Adipose tissue (tissue), 3 donors: ENCODE data around the gene MEIS2. TPM values are rescaled to one million over a fixed set of nuclear protein-coding genes. Genes with fewer than 3 reads are reported as not detected.

Experiments
- H3K27ac ChIP-seq: one replicate; pipeline ENCODE4 v1.5.1; 2013; ENCODE audit warnings: low read depth, low read length
- WGBS, 3 donors: extraction: QIAGEN DNeasy Blood & Tissue Kit; methylation state at CpG; one replicate each; pipeline ENCODE4 v1.1.7; 2013; 5-methylcytosine and 5-hydroxymethylcytosine counted together
- polyA plus RNA-seq, 3 donors: library from polyadenylated mRNA; stranded (reverse); fragments of 200-250 nt; gene quantifications; one replicate each; pipeline ENCODE4 v1.2.3, GENCODE V29; 2013
- donor health status: healthy with polysubstance abuse.
- donor health status: Bipolar disorder and iron deficiency.
- donor health status: healthy.

MEIS2 gene
- polyA plus RNA-seq, 3 donors: 6.6 to 16.9 (median 9.0) TPM

GRCh38 chr15:37121492-37121891, 21.1 kb upstream of the MEIS2 start:
- H3K27ac ChIP-seq: no peak overlapping the region
- 94 to 96% (median 94%) methylated on average over 1 of the region's 1 CpG for WGBS, 3 donors

GRCh38 chr15:37117030-37117429, 16.7 kb upstream of the MEIS2 start:
- H3K27ac ChIP-seq: no peak overlapping the region
- WGBS, 3 donors: 83 to 93% (median 86%) methylated on average over 1 of the region's 1 CpG

DNA sequence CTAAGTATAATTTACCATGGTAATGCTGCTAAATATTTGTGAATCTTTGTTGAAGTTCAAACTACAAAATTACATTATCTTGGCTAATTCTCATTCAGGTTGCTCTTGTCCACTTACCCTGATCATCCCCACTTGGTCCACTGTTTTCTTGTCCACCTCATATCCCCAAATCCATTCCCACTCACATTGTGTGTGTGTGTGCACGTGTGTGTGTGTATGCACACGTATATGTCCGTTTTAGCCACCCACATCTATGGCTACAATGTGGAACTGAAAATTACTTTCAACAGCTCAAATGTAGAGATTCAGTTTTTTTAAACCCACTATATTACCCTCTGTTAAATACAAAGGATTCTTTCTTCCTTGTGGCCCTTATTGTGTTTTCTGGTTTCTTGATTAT, 15.2 kb upstream of the MEIS2 start:
- no peak overlapping the region for H3K27ac ChIP-seq
- WGBS, 3 donors: 92 to 96% (median 94%) methylated on average over 3 of the region's 3 CpGs

- no peak overlapping the region for H3K27ac ChIP-seq
Observed at GRCh38 chr15:37112971-37113670, 12.8 kb upstream of the MEIS2 start.

GRCh38 chr15:37112171-37112570, 11.8 kb upstream of the MEIS2 start:
- no peak overlapping the region for H3K27ac ChIP-seq
- 40 to 54% (median 43%) methylated on average over 4 of the region's 4 CpGs for WGBS, 3 donors

More at GRCh38 chr15:37112971-37113670, 12.8 kb upstream of the MEIS2 start:
- WGBS, 3 donors: 86 to 93% (median 87%) methylated on average over 5 of the region's 5 CpGs

DNA sequence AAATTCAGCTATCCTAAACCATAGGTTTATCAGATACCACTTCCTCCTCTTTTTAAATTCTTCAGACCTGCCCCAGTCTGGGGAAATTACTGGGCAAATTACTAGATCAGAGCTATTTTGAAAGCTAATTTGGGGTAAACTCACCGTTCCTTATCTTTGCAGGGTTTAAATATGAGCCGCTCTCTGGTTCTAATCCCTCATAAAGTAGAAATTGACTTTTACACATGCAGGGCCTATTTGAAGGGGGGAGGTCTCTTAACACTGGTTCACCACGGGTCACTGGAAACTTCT, 11.0 kb upstream of the MEIS2 start:
- 56 to 90% (median 57%) methylated on average over 3 of the region's 3 CpGs for WGBS, 3 donors
- no peak overlapping the region for H3K27ac ChIP-seq

DNA sequence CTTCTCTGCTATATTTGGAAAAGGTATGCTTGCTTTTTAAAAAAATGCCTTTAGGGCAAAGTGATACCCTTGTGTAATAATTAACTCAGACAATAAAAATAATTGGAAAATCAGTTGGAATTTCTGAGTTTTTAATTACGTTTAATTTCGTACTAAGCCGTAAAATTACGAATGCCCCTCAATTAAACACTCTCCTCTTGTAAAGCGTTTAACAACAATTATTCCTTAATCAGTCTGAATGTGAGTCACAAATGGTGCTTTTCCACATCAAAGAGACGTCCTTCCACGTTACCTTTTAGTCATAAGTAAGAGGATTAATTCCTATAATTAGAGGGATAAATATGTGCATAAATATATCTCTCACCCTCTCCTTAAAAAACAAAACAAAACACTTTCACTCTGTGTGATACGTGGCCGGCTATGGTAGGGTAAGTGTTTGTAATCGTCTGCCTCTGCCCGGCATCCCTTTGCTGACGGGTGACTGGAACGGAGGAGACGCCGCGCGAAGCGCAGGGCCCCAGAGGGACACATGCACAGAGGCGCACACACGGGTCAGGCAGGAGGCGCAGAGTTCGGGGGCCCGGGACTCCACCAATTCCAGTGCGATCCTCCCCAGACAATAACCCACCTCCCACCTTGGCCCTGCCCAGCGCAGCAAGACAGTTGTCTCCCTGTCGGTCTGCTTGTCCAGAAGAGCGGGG, 9.7 kb upstream of the MEIS2 start:
- H3K27ac ChIP-seq: no peak overlapping the region
- 15 to 22% (median 19%) methylated on average over 27 of the region's 27 CpGs for WGBS, 3 donors

DNA sequence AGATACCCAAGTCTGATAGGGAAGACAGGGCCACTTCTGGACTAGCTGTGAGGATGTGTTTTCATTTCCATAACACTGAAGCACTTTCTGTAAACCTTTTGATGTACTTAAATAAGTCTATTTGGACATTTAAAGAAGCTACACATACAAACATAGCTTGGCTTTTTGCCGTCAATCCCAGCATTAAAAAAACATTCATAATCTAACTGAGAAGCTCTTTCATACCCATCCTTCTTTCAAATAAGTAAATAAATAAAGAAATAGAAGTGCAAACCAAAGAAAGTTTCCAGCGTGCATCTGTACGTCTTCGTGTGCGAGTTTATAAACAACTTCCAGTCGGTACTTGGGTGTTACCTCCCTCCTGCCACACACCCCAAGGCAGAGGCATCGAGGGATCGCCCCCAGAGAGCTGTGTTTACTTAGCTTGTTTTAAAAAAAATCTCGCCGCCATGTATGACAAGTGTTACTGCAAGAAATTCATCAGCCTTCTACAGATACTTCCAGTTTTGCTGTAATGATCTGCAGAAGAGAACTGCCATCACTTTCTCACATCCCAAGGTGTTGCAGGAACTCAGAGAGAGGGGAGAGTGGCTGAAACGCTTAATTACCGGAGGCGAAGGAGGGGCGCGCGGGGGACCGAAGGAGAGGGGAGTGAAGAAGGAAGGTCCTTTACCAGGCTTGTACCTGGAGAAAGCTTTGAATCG, 9.0 kb upstream of the MEIS2 start:
- 39 to 79% (median 43%) methylated on average over 18 of the region's 18 CpGs for WGBS, 3 donors
- no peak overlapping the region for H3K27ac ChIP-seq

- no peak overlapping the region for H3K27ac ChIP-seq
- WGBS, 3 donors: 58 to 86% (median 59%) methylated on average over 15 of the region's 15 CpGs
Observed at GRCh38 chr15:37108381-37109167, 8.2 kb upstream of the MEIS2 start.

DNA sequence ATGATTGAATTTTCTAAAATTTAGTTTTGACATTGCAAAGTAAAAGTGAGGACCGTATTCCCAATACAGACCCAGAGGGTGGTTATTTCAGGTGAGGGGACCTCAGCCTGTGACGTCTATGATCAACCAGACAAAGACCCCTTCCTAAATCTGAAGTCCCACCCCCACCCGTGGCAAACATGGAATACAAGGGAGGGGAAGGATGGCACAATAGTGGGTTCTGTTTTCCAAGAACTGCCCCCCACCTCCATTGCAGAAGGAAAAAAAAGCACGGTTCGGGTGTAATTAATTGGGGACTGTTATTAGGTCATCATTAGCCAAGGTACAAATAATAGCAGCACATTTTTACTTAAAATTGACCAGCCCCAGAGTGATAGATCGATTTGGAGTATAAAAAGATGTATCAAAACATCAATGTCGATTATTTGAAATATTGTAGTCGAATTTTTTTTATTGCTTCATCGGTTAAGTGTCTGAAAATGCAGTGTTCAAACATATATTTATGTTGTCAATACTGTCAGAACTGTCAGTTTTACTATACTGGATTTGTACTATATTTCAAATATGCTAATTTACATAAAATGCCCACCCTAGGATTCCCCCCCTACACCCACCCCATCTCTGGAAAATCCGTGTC, 7.5 kb upstream of the MEIS2 start:
- WGBS, 3 donors: 50 to 78% (median 52%) methylated on average over 10 of the region's 10 CpGs
- no peak overlapping the region for H3K27ac ChIP-seq

DNA sequence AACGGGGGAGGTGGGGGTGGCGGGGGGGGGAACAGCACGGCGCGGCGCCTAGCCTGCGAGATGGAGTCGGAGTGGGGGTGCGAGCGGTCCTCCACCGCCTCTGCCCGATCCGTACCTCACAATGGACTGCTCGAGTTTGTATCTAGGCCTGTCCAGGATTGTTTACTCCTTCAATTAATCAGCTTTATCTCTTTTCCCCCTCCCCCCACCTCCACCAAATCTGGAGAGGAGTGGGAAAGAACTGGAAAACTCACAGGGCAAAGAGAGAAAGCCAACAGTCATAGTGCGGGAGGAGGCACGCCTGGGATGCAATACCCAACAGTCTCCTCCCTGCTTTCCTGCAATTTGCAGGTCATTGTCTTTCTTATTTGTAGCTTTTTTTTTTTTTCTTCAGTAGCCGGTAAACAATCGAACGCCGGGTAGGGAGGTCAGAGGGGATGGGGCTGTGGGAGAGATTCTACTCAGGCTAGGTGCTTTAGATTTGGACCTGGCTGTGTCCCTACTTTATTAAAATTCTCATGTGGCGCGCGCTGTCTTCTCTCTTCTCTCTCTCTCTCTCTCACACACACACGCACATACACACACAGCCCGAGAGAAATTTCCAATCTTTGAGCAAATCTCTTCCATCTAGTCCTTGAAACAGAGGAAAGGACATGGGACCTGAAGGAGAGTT, 6.9 kb upstream of the MEIS2 start:
- WGBS, 3 donors: 30 to 52% (median 32%) methylated on average over 24 to 25 of the region's 25 CpGs
- no peak overlapping the region for H3K27ac ChIP-seq

DNA sequence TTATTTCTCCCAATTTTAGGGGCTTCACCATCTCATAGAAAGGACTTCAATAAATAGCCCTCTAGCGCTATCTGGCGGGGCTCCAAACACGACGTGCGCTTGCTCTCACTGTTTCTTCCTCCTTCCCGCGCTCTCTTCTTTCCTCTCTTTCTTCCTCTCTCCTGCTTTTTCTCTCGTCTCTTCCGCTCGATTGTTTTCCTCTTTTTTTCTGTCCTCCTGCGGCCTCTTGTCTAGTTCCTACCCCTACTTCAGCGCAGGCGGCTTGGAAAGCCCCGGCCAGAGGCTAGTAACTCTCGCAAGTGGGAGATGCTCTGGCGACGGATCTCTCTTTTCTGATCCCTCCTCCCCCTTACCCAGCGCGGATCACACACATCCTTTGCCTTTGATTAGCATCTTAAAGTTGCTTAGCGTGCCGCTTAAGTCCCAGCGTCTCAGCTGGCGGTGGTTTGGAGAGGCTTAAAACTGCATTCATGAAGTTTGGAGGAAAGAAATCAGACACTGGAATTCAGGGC, 6.2 kb upstream of the MEIS2 start:
- no peak overlapping the region for H3K27ac ChIP-seq
- 6 to 43% (median 8%) methylated on average over 23 of the region's 23 CpGs for WGBS, 3 donors

DNA sequence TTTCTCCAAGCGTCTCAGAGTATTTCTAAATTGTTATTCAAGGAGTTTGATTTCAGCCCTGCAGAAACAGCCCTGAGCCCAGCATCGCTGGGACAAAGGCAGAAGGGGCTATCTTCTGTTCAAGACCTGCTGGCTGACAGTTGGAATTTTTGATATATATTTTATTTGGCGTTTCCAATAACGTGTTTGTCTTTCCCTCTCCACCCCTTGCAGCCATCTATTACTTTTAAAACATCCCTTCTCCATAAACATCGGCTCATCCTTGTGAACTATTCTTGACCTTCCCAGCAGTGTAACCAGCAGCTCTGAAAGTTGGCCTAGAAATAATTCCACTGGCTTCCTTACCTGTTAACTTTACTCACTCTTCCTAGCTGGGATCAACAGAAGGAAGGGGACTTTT, 5.5 kb upstream of the MEIS2 start:
- 53 to 83% (median 54%) methylated on average over 5 of the region's 5 CpGs for WGBS, 3 donors

DNA sequence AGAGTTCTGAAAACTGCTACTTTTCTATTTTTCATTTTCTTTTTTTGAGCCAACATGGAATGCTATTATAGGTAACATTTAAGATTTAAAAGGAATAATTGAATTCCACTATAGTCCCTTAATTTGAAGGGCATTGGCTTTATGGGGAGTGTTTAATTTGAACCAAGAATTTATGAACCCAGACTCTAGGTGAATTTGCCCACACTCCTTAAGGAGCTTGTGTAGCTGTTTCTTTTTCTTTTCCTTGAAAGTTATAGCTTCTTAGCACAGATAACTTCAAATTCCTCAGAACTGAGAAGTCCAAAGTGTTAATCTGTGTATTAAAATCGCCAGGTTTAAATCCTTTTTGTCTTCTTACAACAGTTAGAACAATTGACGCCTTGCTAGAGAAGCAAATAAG, 4.7 kb upstream of the MEIS2 start:
- WGBS, 3 donors: 52 to 70% (median 69%) methylated on average over 2 of the region's 2 CpGs
- no peak overlapping the region for H3K27ac ChIP-seq

More for the DNA sequence above, 5.5 kb upstream of the MEIS2 start:
- H3K27ac ChIP-seq: no peak overlapping the region

- H3K27ac ChIP-seq: no peak overlapping the region
- 51 to 84% (median 55%) methylated on average over 12 of the region's 12 CpGs for WGBS, 3 donors
Observed at GRCh38 chr15:37104424-37104981, 4.2 kb upstream of the MEIS2 start.

GRCh38 chr15:37103475-37104423, 3.4 kb upstream of the MEIS2 start:
- no peak overlapping the region for H3K27ac ChIP-seq
- WGBS, 3 donors: 46 to 82% (median 47%) methylated on average over 22 to 27 of the region's 27 CpGs

- no peak overlapping the region for H3K27ac ChIP-seq
- 29 to 82% (median 39%) methylated on average over 2 of the region's 2 CpGs for WGBS, 3 donors
Observed at GRCh38 chr15:37103163-37103435, 2.8 kb upstream of the MEIS2 start.
